ENCODE measurements around the gene LHX8.

The LHX8 gene

GRCh38 chr1:75133750-75134646 lies at the start of gene LHX8:
Gene LHX8, plus strand, starts transcription at chr1:75134388. Its CDS starts 2,227 bp downstream, at chr1:75136615.
- no peaks in the 10 kb centered on the region for H3K36me3 ChIP-seq (replicated peaks; ENCODE audit: low read depth, low read length)
- no peaks in the 10 kb centered on the region for H3K79me2 ChIP-seq (ENCODE audit: low read length)
- no peak within 1 kb of the TSS for H3K4me2 ChIP-seq (ENCODE audit: low read length)
- H4K20me1 ChIP-seq (ENCODE audit: insufficient read depth, low read length): no peaks in the 10 kb centered on the region
- no peak within 1 kb of the TSS for H3K4me3 ChIP-seq (ENCODE audit: low read length)
- H3K4me1 ChIP-seq (ENCODE audit: low read length): no peaks in the 10 kb centered on the region
- H3K27ac ChIP-seq (ENCODE audit: low read length): no peak within 1 kb of the TSS
- H3K27me3 ChIP-seq (ENCODE audit: low read depth, low read length): no peaks in the 10 kb centered on the region
- H2AFZ ChIP-seq (ENCODE audit: low read depth, low read length): no peak within 1 kb of the TSS
- no peak within 1 kb of the TSS for H3K9ac ChIP-seq (ENCODE audit: low read length)
- H3K9me3 ChIP-seq (ENCODE audit: insufficient read depth, low read length): no peaks in the 10 kb centered on the region
- TF ChIP-seq CTCF (IDR thresholded peaks at IDR 0.05; ENCODE audit: low read depth, low read length) (no peak), EZH2phosphoT487 (IDR thresholded peaks at IDR 0.05; ENCODE audit: low read depth) (no peak)

- no peak overlapping the region for H3K9ac ChIP-seq (ENCODE audit: low read length)
- no peaks in the 10 kb centered on the region for H3K9me3 ChIP-seq (ENCODE audit: insufficient read depth, low read length)
- no peaks in the 10 kb centered on the region for H4K20me1 ChIP-seq (ENCODE audit: insufficient read depth, low read length)
- TF ChIP-seq CTCF (IDR thresholded peaks at IDR 0.05; ENCODE audit: low read depth, low read length): no peak
- no peak for TF ChIP-seq EZH2phosphoT487 (IDR thresholded peaks at IDR 0.05; ENCODE audit: low read depth)
- H3K27ac ChIP-seq (ENCODE audit: low read length): no peak overlapping the region
- no peaks in the 10 kb centered on the region for H3K27me3 ChIP-seq (ENCODE audit: low read depth, low read length)
- H3K4me3 ChIP-seq (ENCODE audit: low read length): no peak overlapping the region
- H3K4me1 ChIP-seq (ENCODE audit: low read length): no peaks in the 10 kb centered on the region
- no peaks in the 10 kb centered on the region for H3K79me2 ChIP-seq (ENCODE audit: low read length)
- no peak overlapping the region for H3K4me2 ChIP-seq (ENCODE audit: low read length)
- H3K36me3 ChIP-seq (replicated peaks; ENCODE audit: low read depth, low read length): no peaks in the 10 kb centered on the region
- no peak overlapping the region for H2AFZ ChIP-seq (ENCODE audit: low read depth, low read length)
Observed at GRCh38 chr1:75085931-75086330, 48.3 kb upstream of the LHX8 start.

- TF ChIP-seq EZH2phosphoT487 (IDR thresholded peaks at IDR 0.05; ENCODE audit: low read depth): no peak
- TF ChIP-seq CTCF (IDR thresholded peaks at IDR 0.05; ENCODE audit: low read depth, low read length): no peak
- H2AFZ ChIP-seq (ENCODE audit: low read depth, low read length): no peak overlapping the region
Observed at GRCh38 chr1:75087278-75087677, 46.9 kb upstream of the LHX8 start.

GRCh38 chr1:75092141-75092540 lies 42.0 kb upstream of the LHX8 start:
- H3K36me3 ChIP-seq (replicated peaks; ENCODE audit: low read depth, low read length): no peaks in the 10 kb centered on the region
- no peak overlapping the region for H3K4me2 ChIP-seq (ENCODE audit: low read length)
- no peaks in the 10 kb centered on the region for H3K79me2 ChIP-seq (ENCODE audit: low read length)
- no peak overlapping the region for H3K4me3 ChIP-seq (ENCODE audit: low read length)
- no peak overlapping the region for H2AFZ ChIP-seq (ENCODE audit: low read depth, low read length)
- no peaks in the 10 kb centered on the region for H3K9me3 ChIP-seq (ENCODE audit: insufficient read depth, low read length)
- no peaks in the 10 kb centered on the region for H3K27me3 ChIP-seq (ENCODE audit: low read depth, low read length)
- no peak overlapping the region for H3K27ac ChIP-seq (ENCODE audit: low read length)
- no peaks in the 10 kb centered on the region for H4K20me1 ChIP-seq (ENCODE audit: insufficient read depth, low read length)
- TF ChIP-seq CTCF (IDR thresholded peaks at IDR 0.05; ENCODE audit: low read depth, low read length) (no peak), EZH2phosphoT487 (IDR thresholded peaks at IDR 0.05; ENCODE audit: low read depth) (no peak)
- H3K9ac ChIP-seq (ENCODE audit: low read length): no peak overlapping the region
- H3K4me1 ChIP-seq (ENCODE audit: low read length): no peaks in the 10 kb centered on the region

More at GRCh38 chr1:75087278-75087677, 46.9 kb upstream of the LHX8 start:
- Histone ChIP-seq H3K4me2 (ENCODE audit: low read length) (no peak overlapping the region), H3K4me3 (ENCODE audit: low read length) (no peak overlapping the region), H3K36me3 (replicated peaks; ENCODE audit: low read depth, low read length) (no peaks in the 10 kb centered on the region), H3K4me1 (ENCODE audit: low read length) (no peaks in the 10 kb centered on the region), H4K20me1 (ENCODE audit: insufficient read depth, low read length) (no peaks in the 10 kb centered on the region), H3K9me3 (ENCODE audit: insufficient read depth, low read length) (no peaks in the 10 kb centered on the region), H3K9ac (ENCODE audit: low read length) (no peak overlapping the region), H3K79me2 (ENCODE audit: low read length) (no peaks in the 10 kb centered on the region), H3K27ac (ENCODE audit: low read length) (no peak overlapping the region), H3K27me3 (ENCODE audit: low read depth, low read length) (no peaks in the 10 kb centered on the region)
